ENCODE data around the gene CMTM8. TPM values are rescaled to one million over a fixed set of nuclear protein-coding genes. Genes with fewer than 3 reads are reported as not detected.
"Not testable (repeated sequence)": the region's sequence is repeated elsewhere in the genome, so short reads cannot be mapped to it uniquely, and the experiment has no call there.

The CMTM8 gene
- total RNA-seq: 4.7 TPM

GRCh38 chr3:32238453-32239306 lies at the start of gene CMTM8:
TSS of gene CMTM8 (plus strand) at chr3:32238680. CDS start at chr3:32238973, 293 bp downstream.
- no peaks in the 10 kb centered on the region for H3K36me3 ChIP-seq
- H3K9me3 ChIP-seq: peaks cover 4% of the 10 kb centered on the region
- peak within 1 kb of the TSS; percentile 51 to 60 for H3K4me3 ChIP-seq
- H3K27ac ChIP-seq: peak within 1 kb of the TSS; percentile 34
- intact Hi-C loops (cut with DNase I): no loop called here
- no peaks in the 10 kb centered on the region for H3K27me3 ChIP-seq
- H3K4me1 ChIP-seq: peaks cover 15% of the 10 kb centered on the region
- no peak for TF ChIP-seq POLR2AphosphoS5 (IDR thresholded peaks at IDR 0.05; ENCODE audit: insufficient read depth in 1 of 2, low read depth in 1 of 2)
- TF ChIP-seq CTCF (IDR thresholded peaks at IDR 0.05): no peak
- TF ChIP-seq POLR2A (IDR thresholded peaks at IDR 0.05): no peak
- no peak for DNase-seq (ENCODE audit: extremely low spot score in 2 of 2)

GRCh38 chr3:32189693-32190092 lies 48.8 kb upstream of the CMTM8 start:
- Histone ChIP-seq H3K27ac (no peak overlapping the region), H3K4me3 (no peak overlapping the region), H3K27me3 (no peaks in the 10 kb centered on the region), H3K36me3 (no peaks in the 10 kb centered on the region), H3K9me3 (no peaks in the 10 kb centered on the region), H3K4me1 (no peaks in the 10 kb centered on the region)
- TF ChIP-seq POLR2AphosphoS5 (IDR thresholded peaks at IDR 0.05; ENCODE audit: insufficient read depth in 1 of 2, low read depth in 1 of 2) (no peak), CTCF (IDR thresholded peaks at IDR 0.05) (no peak), POLR2A (IDR thresholded peaks at IDR 0.05) (no peak)
- intact Hi-C loops (cut with DNase I): no loop called here
- DNase-seq (ENCODE audit: extremely low spot score in 2 of 2): no peak

GRCh38 chr3:32190556-32190955 lies 47.9 kb upstream of the CMTM8 start:
- H3K27ac ChIP-seq; intact Hi-C loops (cut with DNase I): not testable (repeated sequence)

GRCh38 chr3:32193101-32193500 lies 45.4 kb upstream of the CMTM8 start:
- H3K4me3 ChIP-seq: no peak overlapping the region
- DNase-seq (ENCODE audit: extremely low spot score in 2 of 2): no peak
- no peaks in the 10 kb centered on the region for H3K9me3 ChIP-seq
- H3K27ac ChIP-seq: no peak overlapping the region
- no peaks in the 10 kb centered on the region for H3K4me1 ChIP-seq
- no peak for TF ChIP-seq POLR2A (IDR thresholded peaks at IDR 0.05)
- TF ChIP-seq CTCF (IDR thresholded peaks at IDR 0.05): no peak
- no peak for TF ChIP-seq POLR2AphosphoS5 (IDR thresholded peaks at IDR 0.05; ENCODE audit: insufficient read depth in 1 of 2, low read depth in 1 of 2)
- intact Hi-C loops (cut with DNase I): no loop called here
- H3K27me3 ChIP-seq: no peaks in the 10 kb centered on the region
- H3K36me3 ChIP-seq: no peaks in the 10 kb centered on the region

More at GRCh38 chr3:32190556-32190955, 47.9 kb upstream of the CMTM8 start:
- not testable (repeated sequence) for H3K36me3 ChIP-seq; H3K4me3 ChIP-seq; DNase-seq (ENCODE audit: extremely low spot score in 2 of 2); H3K9me3 ChIP-seq; H3K27me3 ChIP-seq; H3K4me1 ChIP-seq

GRCh38 chr3:32194653-32195052 lies 43.8 kb upstream of the CMTM8 start:
- intact Hi-C loops (cut with DNase I): no loop called here
- TF ChIP-seq POLR2A (IDR thresholded peaks at IDR 0.05): no peak
- no peak for TF ChIP-seq POLR2AphosphoS5 (IDR thresholded peaks at IDR 0.05; ENCODE audit: insufficient read depth in 1 of 2, low read depth in 1 of 2)
- no peak for TF ChIP-seq CTCF (IDR thresholded peaks at IDR 0.05)
- H3K36me3 ChIP-seq: no peaks in the 10 kb centered on the region

More at GRCh38 chr3:32194653-32195052, 43.8 kb upstream of the CMTM8 start:
- Histone ChIP-seq H3K4me1 (no peaks in the 10 kb centered on the region), H3K27ac (no peak overlapping the region), H3K27me3 (no peaks in the 10 kb centered on the region), H3K9me3 (no peaks in the 10 kb centered on the region), H3K4me3 (no peak overlapping the region)
- no peak for DNase-seq (ENCODE audit: extremely low spot score in 2 of 2)
